SK-N-SH treated with all-trans-retinoic acid at 6 μM for 48 hours (cell line): ENCODE results near the gene PARP11.

ENCODE experiments used
- ARNTL ChIP-seq: fragments of 450-650 bp; formaldehyde crosslinking; IDR thresholded peaks from 2 replicates; pipeline ENCODE4 v1.5.0; 2020; ENCODE audit warnings: low read depth, mild to moderate bottlenecking, moderate library complexity, borderline replicate concordance
- BACH2 ChIP-seq: fragments of 250-450 bp; sonication (Bioruptor Pico); IDR thresholded peaks from 2 replicates; pipeline ENCODE4 v1.9.0; 2021; ENCODE audit warnings: mild to moderate bottlenecking, borderline replicate concordance
- RARB ChIP-seq: fragments of 250-450 bp; sonication (Bioruptor Pico); IDR thresholded peaks from 2 replicates; pipeline ENCODE4 v1.8.0; 2021; ENCODE audit warnings: mild to moderate bottlenecking, moderate library complexity
- SNAI2 ChIP-seq: fragments of 250-450 bp; sonication (Bioruptor Pico); IDR thresholded peaks from 2 replicates; pipeline ENCODE4 v1.5.0; 2020; ENCODE audit warnings: mild to moderate bottlenecking, moderate library complexity
- ZC3H10 ChIP-seq: fragments of 250-450 bp; sonication (Bioruptor Pico); IDR thresholded peaks from 2 replicates; pipeline ENCODE4 v1.5.1; 2021; ENCODE audit warnings: mild to moderate bottlenecking, moderate library complexity
- ZFP30 ChIP-seq: fragments of 450-650 bp; formaldehyde crosslinking; IDR thresholded peaks from 2 replicates; pipeline ENCODE4 v1.5.0; 2022; ENCODE audit warnings: mild to moderate bottlenecking, moderate library complexity

GRCh38 chr12:3833670-3834310, 39.4 kb downstream of the PARP11 start:
- TF ChIP-seq SNAI2 (no peak), BACH2 (CRISPR knock-in tag) (no peak), ZFP30 (no peak), RARB (no peak), ARNTL (CRISPR knock-in tag) (no peak), ZC3H10 (CRISPR knock-in tag) (no peak)
